ENCODE results near the gene BTF3L4.
"Not testable (repeated sequence)": the region's sequence is repeated elsewhere in the genome, so short reads cannot be mapped to it uniquely, and the experiment has no call there.

BTF3L4 gene

DNA sequence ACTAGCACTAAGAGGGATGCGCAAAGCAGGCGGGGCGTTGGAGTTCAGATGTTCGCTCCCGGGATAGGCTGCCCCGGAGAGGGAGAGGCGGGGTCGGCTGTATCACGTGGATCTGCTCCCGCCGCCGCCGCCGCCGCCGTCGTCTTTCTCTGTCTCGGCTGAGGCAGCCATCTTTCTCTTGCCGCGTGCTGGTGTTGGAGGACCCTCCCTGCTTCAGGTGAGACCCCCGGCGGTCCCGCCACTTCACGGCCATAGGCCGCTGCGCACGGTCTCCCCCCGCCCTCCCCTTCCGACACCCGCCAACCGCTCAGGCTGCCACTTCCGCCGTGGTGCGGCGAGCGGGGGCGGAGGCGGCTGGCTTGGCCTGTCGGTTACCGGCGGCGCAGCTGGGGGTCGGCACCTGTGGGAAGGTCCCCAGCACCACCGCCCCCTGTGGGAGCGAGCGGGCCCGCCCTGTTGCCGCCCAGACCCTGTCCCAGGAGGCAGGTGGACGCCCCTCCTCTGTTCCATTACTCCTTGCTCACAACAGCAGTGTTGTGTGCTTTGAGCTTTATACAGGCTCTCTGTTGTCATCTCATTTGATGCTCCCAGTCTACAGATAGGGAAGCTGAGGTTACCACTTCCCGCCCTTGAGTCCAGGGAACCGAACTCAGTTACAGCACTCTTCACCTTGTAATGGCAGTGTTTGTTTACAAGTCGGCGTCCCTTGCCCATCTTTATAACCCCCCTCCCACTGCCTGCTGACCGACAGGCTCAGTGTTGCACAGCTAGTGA, at the start of gene BTF3L4:
Gene BTF3L4 (plus strand): TSS at position 133 of the 774 bp plus-strand sequence. CDS start 3,553 bp downstream, outside the sequence.
- peak; percentile 91 for DNase-seq

DNA sequence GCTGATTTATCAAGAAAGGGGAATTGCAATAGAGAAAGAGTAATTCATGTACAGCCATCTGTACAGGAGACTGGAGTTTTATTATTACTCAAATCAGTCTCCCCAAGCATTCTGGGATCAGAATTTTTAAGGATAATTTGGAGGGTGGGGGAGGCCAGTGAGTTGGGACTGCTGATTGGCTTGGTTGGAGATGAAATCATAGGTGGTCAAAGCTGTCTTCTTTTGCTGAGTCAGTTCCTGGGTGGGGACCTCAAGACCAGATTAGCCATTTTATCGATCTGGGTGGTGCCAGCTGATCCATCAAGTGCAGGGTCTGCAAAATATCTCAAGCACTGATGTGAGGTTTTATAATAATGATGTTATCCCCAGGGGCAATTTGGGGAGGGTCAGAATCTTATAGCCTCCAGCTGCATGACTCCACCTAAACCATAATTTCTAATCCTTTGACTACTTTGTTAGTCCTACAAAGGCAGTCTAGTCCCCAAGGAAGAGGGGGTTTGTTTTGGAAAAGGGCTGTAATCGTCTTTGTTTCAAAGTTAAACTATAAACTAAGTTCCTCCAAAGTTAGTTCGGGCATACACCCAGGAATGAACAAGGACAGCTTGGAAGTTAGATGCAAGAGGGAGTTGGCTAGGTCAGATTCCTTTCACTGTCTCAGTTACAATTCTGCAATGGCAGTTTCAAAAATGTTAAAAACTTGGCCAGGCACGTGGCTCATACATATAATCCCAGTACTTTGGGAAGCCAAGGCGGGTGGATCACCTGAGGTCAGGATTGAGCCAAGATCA, 48.7 kb upstream of the BTF3L4 start:
- DNase-seq = no peak

DNA sequence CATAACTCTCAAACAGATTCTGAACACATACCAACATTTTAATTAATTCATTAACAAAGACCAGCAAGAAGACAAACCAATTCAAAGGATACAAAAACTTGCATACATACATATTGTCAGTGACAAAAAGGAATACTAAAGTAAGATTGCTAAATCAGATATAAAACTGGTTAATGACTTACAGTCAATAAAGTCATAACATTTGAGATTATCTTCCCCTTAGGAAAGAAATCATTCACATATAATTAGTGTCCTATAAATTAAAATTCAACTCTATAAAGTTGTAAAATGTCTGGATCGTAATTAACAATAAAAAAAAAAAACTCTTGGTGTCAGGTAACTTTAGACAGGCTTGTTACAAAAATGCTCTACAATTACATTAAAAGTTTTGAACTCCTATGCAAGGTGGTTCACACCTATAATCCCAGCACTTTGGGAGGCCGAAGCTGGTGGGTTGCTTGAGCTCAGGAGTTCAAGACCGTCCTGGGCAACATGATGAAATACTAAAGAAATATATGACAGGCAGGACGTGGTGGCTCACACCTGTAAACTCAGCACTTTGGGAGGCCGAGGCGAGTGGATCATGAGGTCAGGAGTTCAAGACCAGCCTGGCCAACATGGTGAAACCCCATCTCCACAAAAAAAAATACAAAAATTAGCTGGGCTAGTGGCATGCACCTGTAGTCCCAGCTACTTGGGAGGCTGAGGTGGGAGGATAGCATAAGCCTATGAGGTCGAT, 47.9 kb upstream of the BTF3L4 start:
- DNase-seq = no peak

DNA sequence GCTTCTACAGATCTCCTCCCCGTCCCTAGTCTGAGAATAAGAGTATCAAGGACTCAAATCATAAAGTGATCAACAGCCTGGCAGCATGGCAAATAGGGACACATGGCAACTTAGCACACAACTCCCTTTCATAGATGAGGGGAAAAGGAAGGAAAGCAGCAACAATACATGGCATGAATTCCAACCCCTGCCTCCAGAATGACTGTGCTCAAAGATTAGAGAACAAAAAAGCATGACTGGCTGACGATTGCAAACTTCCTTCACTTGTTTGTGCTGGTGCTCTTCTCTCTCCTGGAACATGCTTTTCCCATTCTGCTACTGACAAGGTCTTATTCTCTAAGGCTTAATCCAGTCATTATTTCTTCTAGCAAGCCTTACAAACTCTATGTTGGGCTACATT, 34.0 kb upstream of the BTF3L4 start:
- DNase-seq = no peak

DNA sequence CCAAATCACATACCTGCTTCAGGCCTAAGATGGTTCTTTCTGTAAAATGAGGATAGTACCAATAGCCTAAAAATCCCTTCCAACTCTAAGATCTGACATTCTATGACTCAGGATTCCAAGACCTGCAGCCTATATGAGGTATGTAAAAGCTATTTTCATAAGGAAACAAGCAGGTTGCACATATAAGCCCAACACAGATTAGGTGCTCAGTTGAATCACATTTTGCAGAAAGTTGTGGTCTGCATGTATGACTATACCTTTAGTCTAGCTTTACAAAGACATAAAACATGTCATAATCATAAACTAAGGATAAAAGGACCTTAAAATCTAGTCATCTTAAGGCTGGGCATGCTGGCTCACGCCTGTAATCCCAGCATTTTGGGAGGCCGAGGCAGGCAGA, 29.8 kb upstream of the BTF3L4 start:
- DNase-seq = no peak

DNA sequence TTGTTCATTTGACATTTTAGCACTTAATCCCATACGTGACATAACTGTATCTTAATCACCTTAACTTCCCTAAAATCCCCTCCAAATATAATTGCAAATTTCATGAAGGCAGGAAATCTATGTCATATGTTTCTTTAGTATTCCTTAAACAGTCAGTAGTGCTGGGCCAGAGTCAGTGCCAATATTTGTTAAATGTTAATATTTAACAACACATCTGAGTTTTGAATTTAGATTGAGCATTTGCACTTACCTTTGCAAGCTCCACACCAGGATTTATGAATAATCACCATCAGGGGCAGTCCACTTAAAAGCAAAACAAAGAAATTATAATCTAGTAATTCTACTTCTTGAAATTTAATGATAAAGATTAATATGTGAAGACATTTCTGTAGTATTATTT, 27.8 kb upstream of the BTF3L4 start:
- no peak for DNase-seq

DNA sequence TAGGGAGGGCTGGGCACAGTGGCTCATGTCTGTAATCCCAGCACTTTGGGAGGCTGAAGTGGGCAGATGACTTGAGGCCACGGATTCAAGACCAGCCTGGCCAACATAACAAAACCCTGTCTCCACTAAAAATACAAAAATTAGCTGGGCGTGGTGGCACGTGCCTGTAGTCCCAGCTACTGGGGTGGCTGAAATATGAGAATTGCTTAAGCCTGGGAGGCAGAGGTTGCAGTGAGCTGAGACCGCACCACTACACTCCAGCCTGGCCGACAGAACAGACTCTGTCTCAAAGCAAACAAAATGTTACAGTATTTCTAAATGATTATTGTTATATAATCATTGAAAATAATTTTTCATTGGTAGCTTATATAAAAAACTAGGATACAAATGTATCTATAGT, 27.3 kb upstream of the BTF3L4 start:
- DNase-seq = not testable (repeated sequence)

DNA sequence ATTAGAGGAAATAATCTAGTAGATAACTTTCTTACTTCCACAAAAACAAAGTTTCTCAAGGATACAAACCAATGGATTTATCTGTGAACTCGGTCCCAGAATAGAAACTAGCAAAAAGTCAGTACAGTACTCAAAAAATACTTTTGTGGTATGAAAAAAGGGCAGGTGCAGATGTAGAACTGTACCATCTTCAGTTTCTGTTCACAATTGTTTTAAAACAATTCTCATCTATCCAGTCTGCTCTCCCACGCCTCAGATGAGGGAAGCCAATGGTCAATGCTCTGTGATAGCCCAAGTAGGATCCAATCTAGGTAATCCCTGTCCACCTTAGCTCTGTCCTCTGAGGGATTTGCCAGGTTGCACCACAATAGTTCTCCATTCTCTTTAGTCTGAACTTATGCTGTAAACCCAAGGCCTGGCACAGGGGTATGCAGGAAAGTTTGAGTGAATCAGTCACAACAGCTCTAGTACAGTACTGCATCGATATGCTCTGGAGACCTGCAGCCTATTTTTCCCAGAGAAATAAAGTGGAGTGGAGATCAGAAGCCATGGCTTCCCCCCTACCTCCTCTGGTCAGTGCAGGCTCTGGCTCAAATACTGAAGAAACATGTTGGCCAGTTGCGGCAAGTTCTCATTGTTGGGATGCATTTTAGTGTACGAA, 23.8 kb upstream of the BTF3L4 start:
- DNase-seq = no peak

DNA sequence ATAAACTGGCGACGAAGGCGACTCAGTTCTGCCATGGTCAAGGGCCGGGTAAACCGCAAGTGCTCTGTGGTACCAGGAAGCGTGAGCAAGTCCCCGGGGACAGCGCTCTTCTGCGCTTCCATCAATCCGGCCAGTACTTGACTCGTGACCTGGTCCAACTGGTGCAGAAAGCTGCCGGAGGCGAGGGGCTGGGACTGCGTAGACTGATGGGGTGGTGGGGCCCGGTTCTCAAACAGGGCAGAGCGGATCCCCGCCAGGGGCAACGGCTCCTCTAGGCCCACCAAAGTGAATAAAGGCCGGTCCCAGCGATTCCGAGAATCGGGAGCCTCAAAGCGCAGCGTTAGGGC, 23.3 kb upstream of the BTF3L4 start:
- no peak for DNase-seq

DNA sequence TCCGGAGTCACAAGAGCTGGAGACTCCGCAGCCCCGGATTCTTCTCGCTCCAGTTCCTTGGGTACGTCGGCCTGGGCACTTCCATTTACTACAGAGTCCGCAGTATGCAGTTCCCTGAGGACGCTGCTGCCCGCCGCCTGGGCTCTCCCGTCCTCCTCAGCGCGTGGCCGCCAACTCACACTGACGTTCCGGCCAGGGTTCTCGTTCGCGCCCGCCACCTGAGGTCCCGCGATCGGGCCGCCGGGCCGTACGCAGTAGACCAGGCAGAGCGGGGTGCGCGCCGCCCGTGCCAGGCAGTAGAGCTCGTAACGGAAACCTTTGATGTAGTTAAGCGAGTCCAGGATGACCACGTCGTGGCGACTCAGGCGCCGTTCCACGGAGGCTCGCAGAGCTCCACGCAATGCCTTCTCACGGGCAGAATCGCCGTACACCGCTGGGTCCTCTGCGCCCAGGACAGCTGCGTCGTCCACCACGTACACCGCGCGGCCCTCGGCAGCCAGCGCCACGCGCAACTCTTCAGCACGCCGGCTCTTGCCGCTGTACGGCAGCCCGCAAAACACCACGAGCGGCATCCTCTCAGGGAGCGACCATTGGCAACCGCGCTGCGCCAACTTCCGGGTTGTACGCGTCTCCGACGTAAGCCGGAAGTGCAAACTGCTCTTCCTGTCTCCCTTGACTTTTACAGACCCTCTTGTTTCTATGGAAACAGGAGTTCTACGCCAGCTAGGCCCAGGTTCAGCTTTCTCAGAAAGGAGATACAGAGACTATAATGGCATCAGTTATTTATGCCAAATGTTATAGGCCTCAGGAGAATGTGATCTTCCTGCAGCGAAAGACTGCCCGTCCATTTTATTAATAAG, 22.7 kb upstream of the BTF3L4 start, which contains the start of gene KTI12:
Gene KTI12 (minus strand): TSS at position 621 of the 860 bp plus-strand sequence. CDS start 49 bp downstream, at position 572.
- peak; percentile 85 for DNase-seq

DNA sequence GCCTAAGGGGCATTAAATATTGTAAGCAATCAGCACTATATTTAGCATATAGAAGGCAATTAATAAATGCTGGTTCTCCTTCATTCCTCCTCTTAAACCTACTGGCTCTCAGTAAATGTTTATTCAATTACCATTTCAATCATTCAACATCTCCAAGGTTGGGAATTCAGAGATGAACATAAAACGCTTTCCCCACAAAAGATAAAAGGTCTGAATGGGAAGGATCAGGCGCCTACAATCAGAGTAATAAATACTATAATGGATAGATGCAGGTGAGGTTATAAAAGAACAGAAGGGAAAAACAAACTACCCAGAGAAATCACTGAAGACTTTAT, 22.1 kb upstream of the BTF3L4 start:
- DNase-seq = no peak

DNA sequence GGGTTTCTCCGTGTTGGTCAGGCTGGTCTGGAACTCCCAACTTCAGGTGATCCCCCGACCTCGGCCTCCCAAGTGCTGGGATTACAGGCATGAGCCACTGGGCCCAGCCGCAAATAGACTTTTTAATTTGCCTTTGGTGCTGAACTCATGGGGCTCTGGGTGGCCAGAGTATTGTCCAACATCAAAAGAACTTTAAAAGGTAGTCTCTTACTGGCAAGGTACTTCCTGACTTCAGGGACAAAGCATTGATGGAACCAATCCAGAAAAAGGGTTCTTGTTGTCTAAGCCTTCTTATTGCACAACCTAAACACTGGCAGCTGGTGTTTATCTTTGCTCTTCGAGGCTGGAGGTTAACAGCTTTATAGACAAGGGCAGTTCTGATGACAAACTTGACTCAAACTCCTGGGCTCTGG, 18.7 kb upstream of the BTF3L4 start:
- DNase-seq = no peak

DNA sequence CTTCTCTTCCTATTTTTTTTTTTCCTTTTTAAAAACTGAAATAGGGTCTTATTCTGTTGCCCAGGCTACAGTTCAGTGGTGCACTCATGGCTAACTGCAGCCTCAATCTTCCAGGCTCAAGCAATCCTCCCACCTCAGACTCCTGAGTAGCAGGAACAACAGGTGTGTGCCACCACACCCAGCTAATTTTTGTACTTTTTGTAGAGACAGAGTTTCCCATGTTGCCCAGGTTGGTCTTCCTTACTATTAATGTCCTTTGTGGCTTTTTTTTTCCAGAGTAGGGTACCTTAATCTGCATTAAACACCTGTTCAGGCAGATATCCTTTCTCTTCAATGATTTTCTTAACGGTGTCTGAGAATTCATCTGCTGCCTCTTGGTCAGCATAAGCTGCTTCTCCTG, 18.2 kb upstream of the BTF3L4 start:
- DNase-seq = no peak

DNA sequence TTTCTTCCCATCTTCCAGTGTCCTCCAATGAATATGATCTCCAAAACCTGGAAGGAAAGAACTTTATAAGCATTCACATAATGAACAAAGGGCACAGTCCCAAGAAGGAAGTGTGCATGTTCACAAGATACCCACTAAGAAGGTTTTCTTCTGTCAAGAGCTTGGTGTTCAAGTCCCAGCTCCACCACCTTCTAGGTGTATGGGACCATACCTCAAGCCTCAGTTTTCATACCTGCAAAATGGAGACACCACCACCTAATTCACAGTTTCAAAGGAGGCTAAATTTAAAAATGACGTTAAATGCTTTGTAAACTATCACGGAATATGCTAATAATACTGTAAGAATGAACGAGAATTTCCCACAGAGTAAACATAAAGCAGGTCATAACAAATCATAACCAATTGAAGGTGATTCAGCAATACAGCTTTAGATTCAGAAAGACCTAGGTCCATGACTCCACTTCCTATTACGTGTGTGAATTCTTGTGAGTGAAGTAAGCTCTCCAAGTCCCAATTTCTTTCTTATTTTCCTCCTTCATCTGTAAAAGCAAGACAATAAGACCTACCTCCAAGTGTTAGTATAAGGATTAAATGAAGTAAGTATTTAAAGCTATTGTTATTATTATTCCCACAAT, 14.4 kb upstream of the BTF3L4 start:
- DNase-seq = no peak

DNA sequence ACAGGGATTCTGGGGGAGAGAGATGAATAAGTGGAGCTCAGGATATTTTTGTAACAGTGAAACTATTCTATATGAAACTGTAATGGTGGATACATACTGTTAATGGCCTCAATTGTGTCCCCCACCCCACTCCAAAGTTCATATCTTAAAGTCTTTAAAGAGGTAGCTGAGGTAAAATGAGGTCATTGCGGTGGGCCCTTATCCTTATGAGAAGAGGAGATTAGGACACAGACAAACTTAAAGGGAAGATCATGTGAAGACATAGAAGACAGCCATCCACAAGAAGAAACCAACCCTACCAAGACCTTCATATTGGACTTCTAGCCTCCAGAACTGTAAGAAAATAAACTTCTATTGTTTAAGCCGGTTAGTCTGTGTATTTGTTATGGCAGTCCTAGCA, 10.9 kb upstream of the BTF3L4 start:
- no peak for DNase-seq

DNA sequence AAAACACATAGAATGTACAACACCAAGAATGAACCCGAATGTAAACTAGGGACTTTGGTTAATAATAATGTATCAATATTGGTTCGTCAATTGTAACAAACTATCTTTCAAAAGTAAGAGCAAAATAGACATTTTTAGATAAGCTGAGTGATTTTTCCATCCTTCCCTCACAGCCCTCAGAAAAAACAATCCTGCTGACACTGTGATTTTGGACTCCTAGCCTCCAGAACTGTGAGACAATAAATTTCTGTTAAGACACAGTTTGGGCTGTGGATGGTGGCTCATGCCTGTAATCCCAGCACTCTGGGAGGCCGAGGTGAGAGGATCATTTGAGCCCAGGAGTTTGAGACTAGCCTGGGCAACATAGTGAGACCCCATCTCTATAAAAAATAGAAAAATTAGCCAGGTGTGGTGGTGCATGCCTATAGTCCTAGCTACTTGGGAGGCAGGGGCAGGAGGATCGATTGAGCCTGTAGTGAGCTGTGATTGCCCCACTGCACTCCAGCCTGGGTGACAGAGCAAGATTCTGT, 10.4 kb upstream of the BTF3L4 start:
- DNase-seq = not testable (repeated sequence)

DNA sequence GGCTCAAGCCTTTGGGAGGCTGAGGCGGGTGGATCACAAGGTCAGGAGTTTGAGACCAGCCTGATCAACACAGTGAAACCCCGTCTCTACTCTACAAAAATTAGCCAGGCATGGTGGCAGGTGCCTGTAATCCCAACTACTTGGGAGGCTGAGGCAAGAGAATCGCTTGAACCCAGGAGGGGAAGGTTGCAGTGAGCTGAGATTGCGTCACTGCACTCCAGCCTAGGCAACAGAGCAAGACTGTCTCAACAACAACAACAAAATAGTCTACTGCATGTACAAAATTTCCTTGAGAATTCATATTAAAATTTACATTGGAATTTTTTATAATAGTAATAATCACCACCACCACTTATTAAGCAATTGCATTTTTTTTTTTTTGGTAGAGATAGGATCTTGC, 6.8 kb upstream of the BTF3L4 start:
- DNase-seq = not testable (repeated sequence)

DNA sequence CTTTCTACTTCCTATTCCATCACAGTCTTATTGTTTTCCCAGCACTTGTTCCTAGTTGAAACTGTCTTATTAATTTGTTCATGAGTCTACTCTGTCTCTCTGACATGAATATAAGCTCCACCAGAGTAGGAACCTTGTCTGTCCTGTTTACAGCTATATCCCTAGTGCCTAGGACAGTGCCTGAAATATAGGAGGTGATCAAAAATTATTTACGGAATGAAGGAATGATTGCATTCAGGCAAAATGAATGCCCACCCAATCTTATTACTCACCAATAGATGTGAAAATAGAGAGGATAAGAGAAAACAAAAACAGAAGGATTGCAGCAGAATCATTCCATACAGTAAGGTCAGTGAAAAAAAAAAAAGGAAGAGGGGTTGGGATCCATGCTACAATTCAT, 2.2 kb upstream of the BTF3L4 start:
- no peak for DNase-seq

DNA sequence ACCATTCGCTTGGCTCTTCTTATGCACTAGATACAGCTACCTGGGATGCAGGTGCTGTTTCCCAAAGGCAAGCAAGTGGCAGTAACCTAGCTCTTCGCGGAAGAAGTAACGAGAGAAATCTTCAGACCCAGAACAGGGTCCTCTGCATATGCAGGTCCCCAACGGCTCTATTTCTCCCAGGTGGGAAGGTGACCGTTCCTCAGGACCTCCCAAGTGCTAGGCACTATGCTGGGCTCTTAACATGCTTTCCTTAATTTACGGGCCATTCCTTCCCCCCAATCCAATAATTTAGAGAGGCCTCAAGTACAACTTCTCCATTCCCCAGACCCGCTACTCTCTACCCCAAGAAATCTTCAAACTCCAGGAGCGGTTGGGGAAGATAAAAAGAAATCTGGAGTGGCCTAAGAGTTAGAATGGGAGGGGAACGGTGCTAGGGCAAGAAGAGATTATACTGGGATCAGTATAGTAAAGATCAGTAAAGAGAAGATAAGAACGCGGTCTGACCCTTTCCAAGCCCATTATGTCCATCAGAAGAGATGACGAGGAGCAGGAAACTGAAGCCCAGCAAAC, 1.5 kb upstream of the BTF3L4 start:
- no peak for DNase-seq

DNA sequence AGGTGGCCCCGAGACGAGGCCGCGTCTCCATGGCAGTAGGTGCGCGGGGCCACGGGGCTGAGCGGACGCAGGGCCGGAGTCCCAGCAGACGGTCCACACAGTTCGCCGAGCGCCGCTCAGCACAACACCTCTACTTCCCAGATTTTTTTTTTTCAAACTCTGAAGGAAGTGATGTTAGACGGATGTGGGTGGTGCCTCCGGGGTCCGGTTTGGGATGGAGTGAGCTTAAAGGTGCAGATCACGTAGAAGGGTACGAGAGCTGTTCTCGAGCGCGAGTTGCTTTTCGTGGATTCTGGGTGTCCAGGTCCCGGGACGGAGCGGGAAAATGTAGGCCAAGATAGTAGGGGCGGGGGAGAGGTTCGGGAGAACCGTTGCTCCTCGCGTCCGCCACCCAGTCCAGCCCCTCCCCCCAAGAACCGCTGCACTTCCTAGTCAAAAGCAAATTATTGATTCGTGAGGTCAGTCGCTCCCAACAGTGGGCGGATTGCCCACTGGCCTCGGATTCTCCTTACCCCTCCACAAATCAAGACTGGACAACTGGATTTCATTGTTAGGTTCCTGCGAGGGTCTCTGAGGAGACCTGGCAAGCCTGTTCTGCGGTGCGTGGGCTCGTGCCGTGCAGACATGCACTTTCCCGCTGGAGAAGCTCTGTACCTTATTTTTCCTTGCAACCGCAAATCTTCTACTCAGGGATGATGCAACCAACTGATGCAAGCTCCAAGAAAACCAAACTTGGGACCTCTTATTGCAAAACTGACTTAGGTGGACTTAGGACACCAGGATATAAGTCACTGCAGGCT, 829 bp upstream of the BTF3L4 start, which contains the start of gene TXNDC12:
Gene TXNDC12 (minus strand): TSS at position 126 of the 800 bp plus-strand sequence. CDS start 95 bp downstream, at position 31.
- DNase-seq = peak; percentile 54
